A549 (cell line): ENCODE results near the gene CTNNBIP1.

Experiments used
- CEBPB ChIP-seq, 2 experiments: fragments of >200 bp in 1 of 2; sonication (Bioruptor Twin) in 1 of 2; formaldehyde crosslinking in 1 of 2; IDR thresholded peaks; 2 replicates each; pipeline ENCODE4 v1.6.1; 2012 to 2016
- EHMT2 ChIP-seq: fragments of 200-600 bp; sonication (generic); IDR thresholded peaks from 2 replicates; pipeline ENCODE4 v1.6.1; 2016; ENCODE audit warnings: antibody characterized with exemption, low read depth, mild to moderate bottlenecking, moderate library complexity
- HEYL ChIP-seq: fragments of 250-450 bp; sonication (Bioruptor Pico); IDR thresholded peaks from 2 replicates; pipeline ENCODE4 v1.8.0; 2021; ENCODE audit warnings: mild to moderate bottlenecking, moderate library complexity
- MAX ChIP-seq: IDR thresholded peaks from 2 replicates; pipeline ENCODE4 v1.6.1; 2012
- PHF8 ChIP-seq: fragments of 200-600 bp; sonication (generic); IDR thresholded peaks from 2 replicates; pipeline ENCODE4 v1.6.1; 2016; ENCODE audit warnings: low read depth, mild to moderate bottlenecking, antibody characterized with exemption, moderate library complexity, borderline replicate concordance
- POLR2A ChIP-seq: IDR thresholded peaks from 2 replicates; pipeline ENCODE4 v1.6.1; 2012; ENCODE audit warnings: mild to moderate bottlenecking, low read length
- TF ChIP-seq, protein P1 (sequence below): fragments of >200 bp; sonication (Bioruptor Twin); formaldehyde crosslinking; IDR thresholded peaks from 3 replicates; pipeline ENCODE4 v1.5.1; 2016
- TF ChIP-seq, protein P2 (sequence below): fragments of 150-350 bp; IDR thresholded peaks from 2 replicates; pipeline ENCODE4 v1.6.1; 2014; ENCODE audit warnings: low read depth, mild to moderate bottlenecking, low read length

- TF ChIP-seq MAX: no peak
- TF ChIP-seq, protein P1, sequence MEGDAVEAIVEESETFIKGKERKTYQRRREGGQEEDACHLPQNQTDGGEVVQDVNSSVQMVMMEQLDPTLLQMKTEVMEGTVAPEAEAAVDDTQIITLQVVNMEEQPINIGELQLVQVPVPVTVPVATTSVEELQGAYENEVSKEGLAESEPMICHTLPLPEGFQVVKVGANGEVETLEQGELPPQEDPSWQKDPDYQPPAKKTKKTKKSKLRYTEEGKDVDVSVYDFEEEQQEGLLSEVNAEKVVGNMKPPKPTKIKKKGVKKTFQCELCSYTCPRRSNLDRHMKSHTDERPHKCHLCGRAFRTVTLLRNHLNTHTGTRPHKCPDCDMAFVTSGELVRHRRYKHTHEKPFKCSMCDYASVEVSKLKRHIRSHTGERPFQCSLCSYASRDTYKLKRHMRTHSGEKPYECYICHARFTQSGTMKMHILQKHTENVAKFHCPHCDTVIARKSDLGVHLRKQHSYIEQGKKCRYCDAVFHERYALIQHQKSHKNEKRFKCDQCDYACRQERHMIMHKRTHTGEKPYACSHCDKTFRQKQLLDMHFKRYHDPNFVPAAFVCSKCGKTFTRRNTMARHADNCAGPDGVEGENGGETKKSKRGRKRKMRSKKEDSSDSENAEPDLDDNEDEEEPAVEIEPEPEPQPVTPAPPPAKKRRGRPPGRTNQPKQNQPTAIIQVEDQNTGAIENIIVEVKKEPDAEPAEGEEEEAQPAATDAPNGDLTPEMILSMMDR: no peak
- no peak for TF ChIP-seq POLR2A
- no peak for TF ChIP-seq PHF8
- TF ChIP-seq HEYL (CRISPR knock-in tag): no peak
- TF ChIP-seq, protein P2, sequence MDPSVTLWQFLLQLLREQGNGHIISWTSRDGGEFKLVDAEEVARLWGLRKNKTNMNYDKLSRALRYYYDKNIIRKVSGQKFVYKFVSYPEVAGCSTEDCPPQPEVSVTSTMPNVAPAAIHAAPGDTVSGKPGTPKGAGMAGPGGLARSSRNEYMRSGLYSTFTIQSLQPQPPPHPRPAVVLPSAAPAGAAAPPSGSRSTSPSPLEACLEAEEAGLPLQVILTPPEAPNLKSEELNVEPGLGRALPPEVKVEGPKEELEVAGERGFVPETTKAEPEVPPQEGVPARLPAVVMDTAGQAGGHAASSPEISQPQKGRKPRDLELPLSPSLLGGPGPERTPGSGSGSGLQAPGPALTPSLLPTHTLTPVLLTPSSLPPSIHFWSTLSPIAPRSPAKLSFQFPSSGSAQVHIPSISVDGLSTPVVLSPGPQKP: no peak
- no peak for TF ChIP-seq CEBPB (IDR thresholded peaks at IDR 0.05)
- no peak for TF ChIP-seq EHMT2
These were observed 51.6 kb downstream of the CTNNBIP1 start for GRCh38 chr1:9858293-9859035.
